HG02610 (cell line): Measurements from ENCODE around the gene LMO4.

Experiments
- ATAC-seq: cut with Tn5 transposase; IDR thresholded peaks from one replicate; pipeline ENCODE4 v1.9.1; 2021; ENCODE audit warnings: mild to moderate bottlenecking, moderate library complexity; ENCODE audit not compliant: unreplicated experiment

The LMO4 gene

DNA sequence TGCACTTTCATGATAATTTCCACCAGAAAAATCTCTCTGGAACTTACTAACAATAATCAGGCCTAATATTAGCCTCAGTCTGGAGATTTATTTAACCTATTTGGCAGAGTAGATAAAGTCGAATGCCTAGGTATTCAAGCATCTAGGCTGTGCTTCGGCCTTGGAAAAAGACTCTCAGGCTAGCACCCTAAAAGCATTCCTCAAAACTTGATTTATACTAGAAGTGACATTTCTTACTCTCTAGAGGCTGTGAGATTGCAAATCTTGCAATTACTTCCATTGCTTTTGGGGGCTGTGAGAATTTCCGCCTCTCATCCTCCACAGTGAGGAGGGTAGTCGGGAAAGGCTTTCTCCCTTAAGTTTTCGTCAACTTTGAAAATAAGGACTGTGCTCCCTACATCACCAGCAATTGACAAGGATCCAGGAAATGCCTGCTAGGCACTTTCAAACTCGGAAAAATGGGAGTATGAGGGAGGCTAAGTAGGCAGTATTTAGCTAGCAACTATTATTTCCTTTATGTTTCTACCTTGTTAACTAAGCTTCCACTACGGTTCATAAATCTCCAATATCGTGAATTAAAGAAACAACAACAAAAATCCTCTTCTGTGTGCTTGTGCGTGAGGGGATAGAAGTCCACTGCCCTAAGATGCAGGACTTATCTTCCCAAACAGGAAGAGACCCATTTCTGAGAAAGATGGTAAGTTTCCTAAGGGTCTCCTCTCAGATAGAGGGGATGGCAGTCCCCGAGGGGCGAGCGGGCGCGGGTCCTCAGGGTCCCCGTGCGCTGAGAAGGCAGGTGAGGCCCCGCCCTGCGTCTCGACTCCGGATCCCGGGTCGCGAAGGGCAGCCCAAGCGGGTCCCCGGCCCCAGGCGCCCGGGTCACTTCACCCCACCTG, 1.1 kb upstream of the LMO4 start:
- ATAC-seq: no peak

DNA sequence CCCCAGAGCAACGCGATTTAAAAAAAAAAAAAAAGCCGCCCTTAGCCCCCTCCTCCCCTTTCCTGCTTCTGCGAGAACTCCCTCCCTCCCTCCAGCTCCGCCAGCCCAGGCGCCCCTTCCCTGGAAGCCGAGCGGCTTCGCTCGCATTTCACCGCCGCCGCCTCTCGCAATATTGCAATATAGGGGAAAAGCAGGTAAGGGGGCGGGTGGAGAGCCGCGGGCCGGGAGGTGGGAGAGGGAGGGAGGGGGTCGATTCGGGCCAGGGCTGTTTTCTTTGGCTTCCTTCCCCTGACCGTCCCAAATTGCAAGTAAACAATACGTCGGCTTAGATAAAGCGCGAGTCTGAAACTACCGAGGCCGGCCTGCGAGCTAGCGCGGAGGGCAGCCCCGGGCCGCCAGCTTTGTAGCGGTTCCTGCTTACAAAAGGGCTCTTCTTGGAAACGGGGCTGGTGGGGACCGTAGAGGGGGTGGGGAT, 408 bp downstream of the LMO4 start:
- no peak for ATAC-seq

DNA sequence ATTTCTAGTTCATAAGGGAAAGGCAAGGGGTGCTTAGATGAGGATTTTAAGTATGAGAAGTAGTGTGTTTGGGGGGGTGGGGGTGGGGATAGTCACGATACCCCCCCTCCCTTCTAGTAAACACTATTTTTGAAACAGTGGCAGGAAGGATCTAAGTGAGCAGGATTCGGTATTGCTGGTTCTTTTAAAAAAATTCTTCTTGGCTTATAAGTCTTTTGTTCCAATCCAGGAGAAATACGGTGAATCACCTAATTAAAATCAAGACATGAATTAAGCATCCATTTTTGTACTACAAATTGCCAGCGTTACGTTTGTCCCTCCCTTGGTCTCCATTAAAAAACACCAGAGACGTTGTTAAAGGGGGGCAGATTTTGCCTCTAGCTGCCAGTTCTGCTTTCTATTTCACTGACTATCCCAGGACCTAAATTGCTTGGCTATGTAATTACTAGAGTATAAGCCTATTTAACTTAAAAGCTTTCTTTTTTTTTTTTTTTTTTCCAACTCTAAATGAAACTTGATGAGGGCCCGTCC, 911 bp downstream of the LMO4 start:
- no peak for ATAC-seq

DNA sequence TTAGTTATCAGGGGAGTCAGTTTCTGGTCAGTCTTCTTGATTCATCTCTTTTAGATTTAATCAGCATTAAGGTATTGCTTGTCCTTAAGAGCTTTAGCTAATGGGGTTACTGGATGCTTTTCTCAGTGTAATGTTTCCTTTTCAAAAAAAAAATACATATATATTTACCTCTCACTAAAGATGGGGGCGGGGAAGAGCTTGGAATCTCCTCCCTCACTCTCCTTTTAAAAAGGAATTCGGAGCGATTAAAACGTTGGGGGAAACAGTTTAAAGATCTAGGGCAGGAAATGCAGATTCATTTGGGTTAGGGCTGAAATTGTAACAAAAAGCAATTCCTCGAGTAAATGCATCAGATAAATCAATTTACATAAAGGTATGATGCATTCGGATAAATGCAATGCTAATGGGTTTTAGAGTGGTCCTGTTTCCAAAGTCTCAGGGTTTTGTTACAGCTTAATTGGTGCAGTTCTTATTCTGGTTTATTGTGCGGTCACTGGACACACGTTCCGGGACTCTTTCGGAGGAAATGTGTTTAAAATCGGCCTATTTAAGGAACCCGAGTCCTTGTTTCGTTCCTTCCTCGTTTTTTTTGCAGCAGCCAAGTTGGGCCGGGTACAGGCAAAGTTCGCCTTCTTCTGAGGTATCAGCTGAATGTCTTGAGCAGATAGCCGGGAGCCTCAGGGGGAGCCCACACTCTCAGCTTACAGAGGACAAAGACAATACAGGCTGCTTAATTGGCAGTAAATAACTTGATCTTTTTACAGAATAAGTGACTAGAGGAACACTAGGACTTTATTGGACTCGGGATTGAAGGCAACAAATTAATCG, 1.6 kb downstream of the LMO4 start:
- no peak for ATAC-seq

DNA sequence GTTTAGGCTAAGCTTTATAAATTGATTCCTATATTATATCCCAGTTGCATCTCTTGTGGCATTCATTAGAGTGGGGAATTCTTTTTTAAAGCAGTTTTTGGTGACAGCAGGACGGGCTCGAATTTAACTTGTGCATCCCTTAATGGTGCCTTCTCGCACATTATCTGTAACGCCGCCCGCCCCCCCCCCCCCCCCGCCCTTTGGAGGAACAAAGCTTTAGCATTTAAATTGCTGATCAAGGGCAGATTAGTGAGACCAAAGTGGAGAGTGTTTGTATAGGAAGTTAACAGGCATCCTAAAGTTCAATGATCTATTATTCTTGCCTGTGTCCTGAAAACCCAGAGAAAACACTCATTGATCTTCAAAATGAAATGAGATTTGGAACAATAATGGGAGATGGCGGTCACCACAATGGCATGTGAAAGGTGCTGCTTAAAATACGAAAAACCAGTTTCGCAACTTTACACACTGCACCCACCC, 2.2 kb downstream of the LMO4 start:
- no peak for ATAC-seq

DNA sequence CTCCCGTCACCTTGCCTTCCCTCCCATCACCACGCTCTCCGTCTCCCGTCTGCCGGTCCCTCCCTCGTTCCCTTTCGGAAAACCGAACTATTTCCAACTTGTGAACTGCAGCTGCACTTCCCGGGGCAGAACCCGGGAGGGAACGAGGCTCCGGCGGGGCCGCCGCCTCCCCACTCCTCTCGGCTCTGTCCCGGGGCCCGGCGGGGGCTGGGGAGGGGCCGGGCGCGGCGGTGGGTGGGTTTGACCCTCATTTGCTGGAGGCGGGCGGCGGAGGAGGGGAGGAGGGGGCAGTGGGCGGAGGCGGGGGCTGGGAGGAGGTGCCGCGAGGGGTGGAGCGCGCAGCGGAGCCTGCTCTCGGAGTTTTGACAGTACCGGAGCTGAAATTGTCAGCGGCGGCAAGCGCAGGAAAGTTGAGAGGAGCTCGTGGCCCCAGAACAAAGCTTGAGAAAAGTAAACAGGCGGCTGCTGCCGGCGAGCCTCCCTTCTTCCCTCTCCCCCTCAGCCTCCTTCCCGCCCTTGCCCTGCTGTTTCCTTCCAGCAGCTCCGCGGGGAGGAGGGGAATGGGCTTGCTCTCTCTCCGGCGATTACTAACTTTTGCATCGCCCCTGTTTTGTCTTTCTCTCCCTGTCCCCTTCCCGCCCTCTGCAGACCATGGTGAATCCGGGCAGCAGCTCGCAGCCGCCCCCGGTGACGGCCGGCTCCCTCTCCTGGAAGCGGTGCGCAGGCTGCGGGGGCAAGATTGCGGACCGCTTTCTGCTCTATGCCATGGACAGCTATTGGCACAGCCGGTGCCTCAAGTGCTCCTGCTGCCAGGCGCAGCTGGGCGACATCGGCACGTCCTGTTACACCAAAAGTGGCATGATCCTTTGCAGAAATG, 2.9 kb downstream of the LMO4 start:
- ATAC-seq: peak; percentile 12

DNA sequence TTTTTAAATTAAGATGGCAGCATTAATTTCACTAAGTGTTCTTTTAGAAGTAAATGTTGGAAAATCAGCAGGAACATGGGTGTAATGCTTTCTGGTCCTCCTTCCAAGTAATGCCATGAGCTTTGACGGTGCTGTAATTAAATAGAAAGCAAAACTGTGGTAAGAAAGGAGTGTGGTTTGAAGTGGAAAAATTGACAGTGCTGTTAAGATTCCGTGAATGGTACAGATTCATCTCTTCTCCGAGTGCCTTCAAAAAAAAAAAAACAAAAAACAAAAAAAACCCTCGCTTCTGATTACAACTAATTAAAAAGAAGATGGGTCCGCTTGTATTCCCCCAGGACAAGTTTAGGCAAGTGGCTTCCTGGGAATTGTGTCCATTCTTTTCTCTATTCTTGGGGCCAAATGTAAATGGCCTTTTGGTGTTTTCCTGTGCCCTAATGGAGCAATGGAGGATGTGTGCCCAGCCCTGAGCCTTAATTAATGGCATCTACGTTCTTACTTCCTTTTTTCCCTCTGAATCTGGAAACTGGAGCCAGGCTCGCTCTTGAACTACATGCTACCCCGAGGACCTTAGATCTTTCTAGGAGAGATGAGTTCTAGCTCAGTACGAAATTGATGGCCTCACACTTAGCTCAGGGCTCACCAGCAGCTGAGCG, 5.1 kb downstream of the LMO4 start:
- peak; percentile 25 for ATAC-seq

DNA sequence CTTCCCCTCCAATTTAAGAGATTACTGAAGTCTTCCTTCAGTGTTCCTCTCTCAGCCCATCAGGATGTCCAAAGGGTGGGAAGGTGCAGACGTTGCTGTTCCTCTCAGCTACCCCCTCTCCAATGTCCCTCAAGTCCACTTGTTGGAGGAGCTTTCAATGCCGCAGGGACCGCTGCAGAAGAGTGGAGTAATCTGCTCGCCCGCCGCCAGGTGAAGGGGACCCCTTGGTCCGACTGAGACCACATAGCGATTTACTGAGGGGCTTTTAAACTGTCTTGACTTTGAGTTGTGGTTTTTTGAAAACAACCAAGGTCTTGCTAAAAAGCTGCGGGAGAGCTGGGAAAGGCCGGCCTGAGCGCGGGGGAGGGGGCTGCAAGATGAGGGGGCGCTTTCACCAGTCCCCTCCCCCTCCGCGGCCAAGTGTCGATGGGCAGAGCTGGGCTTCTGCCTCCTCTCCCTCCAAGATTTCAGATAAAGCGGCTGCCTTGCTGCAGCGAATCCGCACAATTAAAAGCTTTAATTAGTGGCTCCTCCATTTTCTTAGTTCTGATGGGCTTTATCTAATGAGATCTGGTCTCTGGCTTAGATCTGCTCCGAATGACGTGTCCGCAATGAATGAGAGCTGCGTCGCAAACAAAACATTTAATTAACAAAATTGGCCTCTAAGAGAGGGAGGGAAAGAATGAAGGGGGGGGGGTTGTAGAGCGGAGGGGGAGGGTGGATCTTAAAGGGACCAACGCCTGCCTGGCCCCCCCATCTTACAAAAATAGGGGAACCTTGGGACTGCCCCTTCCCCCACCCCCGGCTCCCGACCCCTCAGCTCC, 5.9 kb downstream of the LMO4 start:
- no peak for ATAC-seq

DNA sequence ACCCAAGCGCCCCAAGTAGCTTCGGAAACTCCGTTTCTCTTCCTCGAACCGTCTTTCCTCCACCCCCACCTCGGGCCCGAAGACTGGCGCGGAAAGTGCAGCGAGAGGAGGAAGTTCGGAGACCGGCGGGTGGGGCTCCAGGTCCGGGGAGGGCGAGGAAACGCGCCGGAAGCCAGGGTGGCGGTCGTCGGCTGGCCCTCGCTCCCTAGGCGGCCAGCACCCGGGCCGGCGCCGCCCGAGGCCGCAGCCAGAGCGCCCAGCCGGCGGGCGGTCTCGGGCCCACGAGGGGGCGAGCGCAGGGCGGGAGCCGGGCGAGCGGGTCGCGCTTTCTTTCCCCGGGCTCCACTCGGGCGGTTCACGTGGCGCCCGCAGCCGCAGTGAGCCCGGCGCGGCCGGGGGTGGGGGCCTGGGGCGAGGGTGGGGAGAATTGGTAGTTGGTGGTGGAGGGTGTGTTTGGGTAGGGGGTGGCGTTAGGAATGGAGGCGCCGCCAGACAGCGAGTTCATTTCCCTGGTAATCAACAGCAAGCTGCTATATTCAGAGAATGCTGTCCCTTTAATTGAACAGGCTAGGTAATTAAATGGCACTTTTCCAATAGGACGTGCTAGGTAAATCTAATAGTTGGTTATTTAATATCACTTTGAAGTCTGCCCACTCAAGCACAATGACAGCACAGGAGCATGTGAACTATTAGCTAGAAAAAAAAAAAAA, 6.7 kb downstream of the LMO4 start:
- peak; percentile 57 for ATAC-seq

DNA sequence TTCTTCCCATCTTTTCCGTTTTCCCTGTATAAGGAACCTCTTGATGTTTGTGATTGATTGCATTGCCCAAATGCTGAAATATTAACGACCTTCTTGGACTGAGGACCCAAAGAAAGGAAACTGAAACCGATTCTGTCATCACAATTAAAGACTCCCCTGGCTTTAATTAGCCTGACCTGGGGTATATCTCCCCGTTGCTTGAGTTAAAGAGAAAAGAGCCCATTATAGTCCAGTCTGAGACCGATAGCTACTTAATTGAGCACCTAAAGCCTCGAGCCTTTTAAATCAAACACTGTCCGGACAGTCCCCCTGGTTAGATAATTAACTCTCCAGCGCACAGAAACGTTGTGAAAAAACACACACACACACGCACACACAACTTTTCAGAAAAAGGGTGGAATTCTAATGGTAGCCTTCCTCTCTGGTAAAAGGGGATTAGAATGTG, 8.0 kb downstream of the LMO4 start:
- ATAC-seq: no peak

DNA sequence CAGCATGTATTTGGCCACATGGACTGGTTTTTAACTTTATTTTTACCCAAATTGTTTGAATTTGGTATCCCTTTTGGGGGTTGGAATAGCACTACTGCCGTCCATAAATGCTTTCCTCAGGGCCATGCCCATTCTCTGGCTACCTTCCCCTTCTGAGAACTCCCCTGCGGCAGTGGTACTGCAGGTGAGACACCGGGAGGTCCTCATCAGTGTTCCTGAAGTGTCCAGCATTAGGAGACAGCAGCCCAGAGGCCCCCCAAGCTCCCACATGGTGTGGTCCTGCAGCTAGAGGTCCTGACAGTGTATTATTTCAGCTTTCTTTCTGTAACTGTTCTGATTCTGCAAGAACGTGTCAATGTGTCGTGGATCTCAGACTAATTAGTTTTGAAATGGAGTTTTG, 8.9 kb downstream of the LMO4 start:
- no peak for ATAC-seq

DNA sequence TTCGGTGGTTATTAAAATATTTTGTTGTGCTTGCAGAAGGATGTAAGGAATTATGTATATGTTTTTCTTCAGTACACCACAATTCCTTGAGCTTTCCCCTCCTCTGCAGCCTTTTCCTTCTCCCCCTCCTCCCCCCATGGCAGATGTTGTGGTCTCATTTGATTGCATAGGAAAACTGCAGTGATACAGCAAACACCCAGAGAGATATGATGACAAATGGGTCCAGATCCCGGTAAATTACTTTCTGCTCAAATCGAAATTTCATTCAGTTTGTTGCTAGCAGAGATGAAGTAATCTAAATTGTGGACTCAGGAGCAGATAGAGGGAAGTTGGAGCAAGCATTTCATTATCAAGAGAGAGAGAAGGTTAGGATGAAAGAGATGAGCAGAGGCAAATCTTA, 9.9 kb downstream of the LMO4 start:
- ATAC-seq: no peak

DNA sequence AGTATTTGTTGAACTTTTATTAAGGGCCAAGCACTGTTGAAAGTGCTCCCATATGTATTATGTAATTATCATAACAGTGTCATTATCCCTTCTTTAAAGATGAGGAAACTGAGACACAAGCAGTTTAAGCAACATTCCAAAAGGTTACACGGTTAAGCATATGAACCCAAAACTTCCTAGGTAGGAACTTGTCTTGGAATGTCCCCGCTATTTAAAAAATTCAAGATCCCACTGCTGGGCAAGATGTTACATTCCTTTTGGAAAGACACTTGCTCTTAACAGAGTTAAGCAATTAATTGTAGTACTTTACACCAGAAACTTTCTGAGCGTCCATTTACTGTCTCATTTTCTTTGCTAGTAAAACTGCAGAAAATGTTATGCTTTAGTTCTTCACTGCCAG, 15.6 kb downstream of the LMO4 start:
- no peak for ATAC-seq

DNA sequence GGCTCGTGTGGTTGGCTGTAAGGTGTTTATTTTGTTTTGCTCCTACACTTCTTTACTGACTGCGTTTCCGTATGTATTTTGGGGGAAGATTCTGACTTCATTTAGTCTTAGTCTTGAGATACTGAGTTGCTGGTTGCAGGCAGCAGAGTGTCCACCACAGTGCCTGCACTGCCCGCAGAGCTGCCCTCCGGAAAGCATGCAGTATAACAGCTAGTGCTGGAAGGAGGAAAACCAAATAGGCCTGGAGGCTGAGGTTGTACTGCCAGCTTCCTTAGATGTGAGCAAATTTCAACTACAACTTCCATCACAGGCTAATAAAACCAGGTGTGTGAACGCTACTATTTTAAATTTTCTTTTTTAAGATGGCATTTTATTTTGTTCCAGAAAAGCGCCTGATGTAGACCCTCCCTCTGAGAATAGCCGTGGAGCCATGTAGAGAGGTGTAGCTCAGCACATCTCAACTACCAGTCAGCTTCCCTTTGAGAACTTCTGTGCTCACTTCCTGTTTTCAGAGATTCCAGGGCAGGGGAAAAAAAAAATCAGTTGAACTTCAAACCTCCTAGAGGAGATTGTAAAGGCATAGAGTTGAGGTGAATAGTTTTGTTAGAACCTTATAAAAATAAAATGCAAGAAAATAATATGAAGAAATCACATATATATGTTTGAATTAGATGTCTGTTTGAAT, 17.6 kb downstream of the LMO4 start:
- no peak for ATAC-seq

DNA sequence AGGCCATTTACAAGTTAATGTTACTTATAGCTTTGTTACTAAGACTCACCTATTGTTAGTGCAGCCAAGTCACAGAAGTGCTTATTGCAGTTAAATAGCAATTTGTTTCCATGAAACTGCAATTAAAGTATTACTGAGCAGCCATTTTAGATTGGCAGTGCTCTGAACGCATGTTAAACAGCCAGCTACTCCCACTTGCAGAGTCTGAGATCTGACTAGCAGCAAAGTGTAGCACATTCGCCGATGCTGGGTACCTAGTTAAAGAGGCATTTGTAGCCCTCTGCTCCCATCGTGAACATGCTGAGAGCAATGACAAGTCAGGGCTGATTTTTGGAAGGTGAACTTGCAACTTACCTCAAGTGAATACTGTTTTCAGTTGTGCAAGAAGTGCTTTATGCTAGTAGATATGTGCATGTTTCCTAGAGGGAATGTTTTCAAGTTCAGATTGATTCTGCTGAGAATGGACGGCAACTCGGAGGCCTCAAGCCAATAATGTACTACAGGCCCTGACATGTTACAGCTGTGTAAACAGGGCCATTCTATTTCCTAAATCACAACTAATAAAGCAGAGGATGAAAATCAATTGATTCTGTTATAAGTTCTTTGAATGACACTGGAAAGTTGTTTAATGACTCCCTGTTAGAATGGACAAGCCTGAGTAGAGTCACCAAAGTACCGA, 19.8 kb downstream of the LMO4 start:
- no peak for ATAC-seq

DNA sequence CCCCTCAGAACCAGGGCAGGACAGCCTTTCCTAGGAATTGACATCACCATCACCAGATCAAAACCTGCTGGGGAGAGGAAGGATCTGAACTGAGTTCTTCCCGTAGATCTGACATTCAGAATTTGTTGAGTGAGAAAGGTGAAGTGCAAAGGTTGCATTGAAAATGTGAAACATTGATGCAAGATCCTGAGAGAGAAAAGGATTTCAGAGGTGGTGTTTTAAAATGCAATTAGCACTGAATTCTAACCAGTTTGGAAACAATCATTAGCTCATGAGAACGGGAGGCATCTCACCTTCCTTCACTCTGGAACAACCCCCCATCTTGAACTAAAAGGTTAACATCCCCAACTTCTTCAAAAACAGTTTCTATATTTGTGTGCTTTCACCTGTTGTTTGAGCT, 20.4 kb downstream of the LMO4 start:
- ATAC-seq: no peak

DNA sequence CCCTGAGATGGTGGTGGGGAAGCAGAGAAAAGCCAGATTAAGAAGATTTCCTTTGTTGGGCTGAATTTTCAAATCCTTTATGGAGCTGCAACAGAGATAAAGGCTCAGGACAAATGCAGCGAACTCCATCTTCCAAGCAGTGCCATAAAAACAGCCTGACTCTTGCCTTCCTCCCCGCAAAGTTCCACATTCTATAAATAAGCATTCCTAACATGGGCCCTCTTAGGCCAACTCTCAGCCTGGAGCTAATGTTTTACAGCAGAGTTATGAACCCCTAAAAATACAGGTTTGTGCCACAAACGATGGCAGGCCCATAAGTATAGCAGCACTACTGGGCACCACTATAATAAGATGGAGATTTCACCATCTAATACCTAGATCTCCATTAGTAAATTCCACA, 27.2 kb downstream of the LMO4 start:
- ATAC-seq: no peak
